ENCODE results near the gene KCNN1. TPM values are rescaled to one million over a fixed set of nuclear protein-coding genes. Genes with fewer than 3 reads are reported as not detected.

Gene KCNN1
- total and polyA plus RNA-seq, 12 donors = 0.16 to 2.5 (median 0.62) TPM; not detected in 2

DNA sequence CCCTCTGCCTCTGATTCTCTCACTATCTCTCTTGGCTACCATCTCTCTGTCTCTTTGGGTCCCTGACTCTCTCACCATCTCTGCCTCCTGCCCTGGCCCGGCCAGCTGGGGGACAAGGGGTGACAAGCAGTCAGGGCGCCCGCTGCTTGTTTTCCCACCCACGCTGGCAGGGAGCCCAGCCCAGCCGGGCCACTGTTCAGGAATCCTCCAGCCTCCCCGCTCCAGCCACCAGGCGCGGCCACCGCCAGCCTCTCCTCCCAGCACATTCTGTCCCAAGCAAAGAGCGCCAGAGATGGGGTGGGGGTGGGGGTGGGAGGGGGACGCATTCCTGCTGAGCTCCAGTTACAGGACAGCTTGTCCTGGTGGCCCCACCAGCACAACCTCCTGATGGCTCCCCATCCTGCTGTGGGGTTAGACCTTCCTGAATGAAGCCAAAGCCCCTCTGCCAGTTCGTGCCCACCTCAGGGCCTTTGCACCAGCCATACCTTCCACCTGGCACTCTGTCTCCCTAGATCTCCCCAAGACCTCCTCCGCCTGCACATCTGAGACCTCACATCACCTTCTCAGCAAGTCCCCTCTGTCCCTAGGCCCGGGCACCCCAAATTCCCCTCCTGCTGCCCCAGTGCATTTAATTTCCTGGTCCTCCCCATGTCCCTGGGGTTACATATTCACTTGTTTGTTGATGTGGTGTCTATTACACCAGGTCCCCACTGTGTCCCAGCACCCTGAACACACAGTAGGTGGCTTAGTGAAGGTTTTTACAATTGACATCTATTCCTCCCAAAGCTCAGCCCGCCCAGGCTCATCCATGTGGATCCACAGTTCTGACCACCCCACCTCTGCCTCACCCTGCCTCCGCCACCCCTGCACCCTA lies 53.5 kb downstream of the KCNN1 start:
- peak; percentile 71 to 91 (median 83) for DNase-seq
- Histone ChIP-seq H3K27me3 (no peaks in the 10 kb centered on the region), H3K4me1 (replicated peaks in 1 of 2) (peaks cover 25 to 56% of the 10 kb centered on the region in 2 donors), H3K9me3 (replicated peaks in 1 of 3) (no peaks in the 10 kb centered on the region), H3K36me3 (replicated peaks in 1 of 2) (no peaks in the 10 kb centered on the region), H3K27ac (peak overlapping the region; percentile 55 to 92 (median 85)), H3K4me3 (no peak overlapping the region)
- intact Hi-C loops (cut with DNase I) = no loop called here
- 28 to 42% (median 34%) methylated on average over 9 to 16 of the region's 16 CpGs for WGBS, 4 donors
- TF ChIP-seq, protein P1, sequence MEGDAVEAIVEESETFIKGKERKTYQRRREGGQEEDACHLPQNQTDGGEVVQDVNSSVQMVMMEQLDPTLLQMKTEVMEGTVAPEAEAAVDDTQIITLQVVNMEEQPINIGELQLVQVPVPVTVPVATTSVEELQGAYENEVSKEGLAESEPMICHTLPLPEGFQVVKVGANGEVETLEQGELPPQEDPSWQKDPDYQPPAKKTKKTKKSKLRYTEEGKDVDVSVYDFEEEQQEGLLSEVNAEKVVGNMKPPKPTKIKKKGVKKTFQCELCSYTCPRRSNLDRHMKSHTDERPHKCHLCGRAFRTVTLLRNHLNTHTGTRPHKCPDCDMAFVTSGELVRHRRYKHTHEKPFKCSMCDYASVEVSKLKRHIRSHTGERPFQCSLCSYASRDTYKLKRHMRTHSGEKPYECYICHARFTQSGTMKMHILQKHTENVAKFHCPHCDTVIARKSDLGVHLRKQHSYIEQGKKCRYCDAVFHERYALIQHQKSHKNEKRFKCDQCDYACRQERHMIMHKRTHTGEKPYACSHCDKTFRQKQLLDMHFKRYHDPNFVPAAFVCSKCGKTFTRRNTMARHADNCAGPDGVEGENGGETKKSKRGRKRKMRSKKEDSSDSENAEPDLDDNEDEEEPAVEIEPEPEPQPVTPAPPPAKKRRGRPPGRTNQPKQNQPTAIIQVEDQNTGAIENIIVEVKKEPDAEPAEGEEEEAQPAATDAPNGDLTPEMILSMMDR (IDR thresholded peaks at IDR 0.05) = no peak
- TF ChIP-seq POLR2A (IDR thresholded peaks at IDR 0.05) = no peak

DNA sequence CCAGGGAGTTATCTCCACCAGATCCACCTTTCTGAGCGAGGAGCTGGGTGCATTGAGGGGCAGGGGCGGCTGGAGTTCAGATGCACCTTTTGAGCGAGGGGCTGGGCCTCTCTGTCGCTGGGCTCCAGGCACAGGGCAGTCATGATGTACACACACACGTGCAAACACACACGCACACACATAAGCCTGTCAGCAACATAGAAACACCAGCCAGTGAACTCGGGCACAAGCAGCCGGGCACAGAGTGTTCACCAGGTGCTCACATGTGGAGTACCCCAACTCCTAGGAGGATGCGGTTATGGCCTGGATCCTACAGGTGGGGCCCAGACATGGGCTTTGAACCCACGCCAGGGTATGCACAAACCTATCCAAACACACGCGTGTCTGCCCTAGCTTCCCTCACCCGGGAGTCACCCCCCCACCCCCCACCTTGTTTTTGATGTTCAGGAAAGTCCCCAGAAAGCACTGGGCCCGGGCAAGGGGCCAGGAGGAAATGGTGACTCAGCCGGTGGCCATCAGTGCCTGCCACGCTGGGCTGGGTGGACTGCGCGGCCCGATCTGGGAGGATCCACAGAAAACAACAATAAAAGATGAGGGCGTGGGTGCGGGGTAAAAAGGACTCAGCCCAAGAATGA lies 54.3 kb downstream of the KCNN1 start:
- H3K27me3 ChIP-seq = no peaks in the 10 kb centered on the region
- no peak for TF ChIP-seq POLR2A (IDR thresholded peaks at IDR 0.05)
- TF ChIP-seq, protein P1 (IDR thresholded peaks at IDR 0.05) = no peak
- intact Hi-C loops (cut with DNase I) = no loop called here
- peaks cover 25 to 56% of the 10 kb centered on the region in 2 donors for H3K4me1 ChIP-seq (replicated peaks in 1 of 2)
- no peaks in the 10 kb centered on the region for H3K36me3 ChIP-seq (replicated peaks in 1 of 2)
- peak overlapping the region; percentile 55 to 92 (median 85) for H3K27ac ChIP-seq
- H3K4me3 ChIP-seq = peak overlapping the region in 1 of 4 donors; percentile 37
- peak; percentile 91 to 95 (median 93) for DNase-seq
- no peaks in the 10 kb centered on the region for H3K9me3 ChIP-seq (replicated peaks in 1 of 3)
- WGBS, 4 donors = 23 to 59% (median 26%) methylated on average over 5 to 21 of the region's 21 CpGs

DNA sequence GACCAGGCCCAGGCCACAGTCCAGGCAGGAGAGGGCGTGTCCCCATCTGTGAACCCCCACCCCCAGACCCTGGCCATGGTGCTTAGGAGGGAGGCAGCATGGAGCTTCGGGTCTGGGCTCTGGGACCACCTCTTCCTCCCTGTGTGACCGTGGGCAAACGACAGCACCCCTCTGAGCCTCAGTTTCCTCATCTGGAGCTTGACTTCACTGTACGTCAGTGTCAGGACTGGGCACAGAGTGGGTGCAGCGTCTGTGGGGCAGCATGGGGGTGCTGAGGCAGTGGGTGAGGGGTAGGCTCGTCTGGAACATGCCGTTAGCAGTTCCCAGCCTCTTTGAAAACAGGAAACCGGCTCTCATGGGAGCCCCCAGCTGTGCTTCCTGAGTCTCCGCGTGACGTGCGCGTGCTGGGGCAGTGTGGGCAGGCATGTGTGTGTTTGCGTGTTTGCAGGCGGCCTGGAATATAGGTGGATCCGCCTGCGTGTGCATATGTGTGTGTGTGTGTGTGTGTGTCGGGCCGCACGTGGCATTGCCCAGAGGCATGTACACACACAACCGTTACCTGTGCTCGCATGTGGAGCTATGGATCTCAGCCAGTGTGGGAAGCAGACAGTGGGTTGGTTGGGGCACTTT lies 56.8 kb downstream of the KCNN1 start:
- Histone ChIP-seq H3K36me3 (replicated peaks in 1 of 2) (no peaks in the 10 kb centered on the region), H3K27ac (peak overlapping the region; percentile 37 to 92 (median 85)), H3K9me3 (replicated peaks in 1 of 3) (no peaks in the 10 kb centered on the region), H3K27me3 (no peaks in the 10 kb centered on the region), H3K4me3 (no peak overlapping the region), H3K4me1 (replicated peaks in 1 of 2) (peaks cover 25 to 41% of the 10 kb centered on the region in 2 donors)
- TF ChIP-seq, protein P1 (IDR thresholded peaks at IDR 0.05) = no peak
- TF ChIP-seq POLR2A (IDR thresholded peaks at IDR 0.05) = no peak
- peak; percentile 73 to 90 (median 82) for DNase-seq
- intact Hi-C loops (cut with DNase I) = no loop called here
- WGBS, 4 donors = 44 to 63% (median 59%) methylated on average over 12 to 23 of the region's 23 CpGs

DNA sequence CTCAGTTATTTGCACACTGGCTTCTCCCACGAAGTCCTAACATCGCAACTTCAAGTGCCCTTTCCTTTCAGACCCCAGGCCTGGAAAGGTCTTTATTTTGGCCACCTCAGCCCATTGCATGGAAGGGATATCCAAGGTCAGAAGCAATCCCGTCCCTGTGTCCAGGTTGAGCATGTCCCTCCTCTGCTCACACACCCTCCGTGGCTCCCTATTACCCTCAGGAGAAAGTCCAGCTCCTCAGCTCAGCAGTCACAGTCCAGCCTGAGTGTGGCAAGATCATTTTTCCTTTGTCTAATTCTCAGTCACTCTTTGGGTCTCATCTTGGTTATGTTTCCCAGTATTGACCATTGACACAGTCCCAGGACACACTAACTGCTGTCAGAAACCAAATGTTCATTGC lies 60.2 kb downstream of the KCNN1 start:
- TF ChIP-seq, protein P1 (IDR thresholded peaks at IDR 0.05) = no peak
- TF ChIP-seq POLR2A (IDR thresholded peaks at IDR 0.05) = no peak
- intact Hi-C loops (cut with DNase I) = no loop called here
- Histone ChIP-seq H3K36me3 (replicated peaks in 1 of 2) (no peaks in the 10 kb centered on the region), H3K4me1 (replicated peaks in 1 of 2) (peaks cover 7 to 25% of the 10 kb centered on the region in 2 donors), H3K9me3 (replicated peaks in 1 of 3) (no peaks in the 10 kb centered on the region), H3K27me3 (no peaks in the 10 kb centered on the region), H3K27ac (no peak overlapping the region), H3K4me3 (no peak overlapping the region)
- DNase-seq = no peak
- 79 to 94% (median 90%) methylated on average over 4 of the region's 4 CpGs for WGBS, 4 donors
